Trophoblast cell (in vitro differentiated cells and primary cell): ENCODE results near the gene APPL2.
"Not testable (repeated sequence)": the region's sequence is repeated elsewhere in the genome, so short reads cannot be mapped to it uniquely, and the experiment has no call there.

Source experiments
- DNase-seq, 2 donors: peaks; one replicate each; pipeline ENCODE4 v3.0.0-alpha.2; 2016
- H2AFZ ChIP-seq: 2 replicates; pipeline ENCODE4 v1.6.1; 2013; ENCODE audit warnings: low read length, moderate library complexity, mild to moderate bottlenecking; ENCODE audit not compliant: insufficient read depth, poor library complexity
- H2AK5ac ChIP-seq: 2 replicates; pipeline ENCODE4 v1.6.1; 2013; ENCODE audit warnings: mild to moderate bottlenecking, low read length
- H2BK120ac ChIP-seq: 2 replicates; pipeline ENCODE4 v1.6.1; 2013; ENCODE audit warnings: low read length, mild to moderate bottlenecking, moderate library complexity; ENCODE audit not compliant: insufficient read depth, poor library complexity
- H2BK12ac ChIP-seq: 2 replicates; pipeline ENCODE4 v1.6.1; 2013; ENCODE audit warnings: mild to moderate bottlenecking, low read length, moderate library complexity
- H2BK5ac ChIP-seq: 2 replicates; pipeline ENCODE4 v1.6.1; 2013; ENCODE audit warnings: low read length, low read depth, moderate library complexity, mild to moderate bottlenecking; ENCODE audit not compliant: poor library complexity
- H3K14ac ChIP-seq: 2 replicates; pipeline ENCODE4 v1.6.1; 2013; ENCODE audit warnings: mild to moderate bottlenecking, low read length
- H3K18ac ChIP-seq: 2 replicates; pipeline ENCODE4 v1.6.1; 2013; ENCODE audit warnings: mild to moderate bottlenecking, low read length
- H3K23ac ChIP-seq: 2 replicates; pipeline ENCODE4 v1.6.1; 2013; ENCODE audit warnings: low read length
- H3K27ac ChIP-seq: 2 replicates; pipeline ENCODE4 v1.5.1; 2013; ENCODE audit warnings: low read depth, mild to moderate bottlenecking, inconsistent platforms, low read length, moderate library complexity
- H3K27me3 ChIP-seq: 2 replicates; pipeline ENCODE4 v1.6.1; 2013; ENCODE audit warnings: inconsistent platforms, mild to moderate bottlenecking, low read length, moderate library complexity; ENCODE audit not compliant: insufficient read depth
- H3K36me3 ChIP-seq, 2 experiments: 1 replicate in 1 of 2; 2 replicates in 1 of 2; pipeline ENCODE4 v1.6.1; 2013; ENCODE audit warnings: low read length in 2 of 2, mild to moderate bottlenecking in 2 of 2, moderate library complexity in 1 of 2; ENCODE audit not compliant: insufficient read depth in 2 of 2, control insufficient read depth in 1 of 2
- H3K4ac ChIP-seq: 2 replicates; pipeline ENCODE4 v1.6.1; 2013; ENCODE audit warnings: low read depth, mild to moderate bottlenecking, low read length, moderate library complexity
- H3K4me1 ChIP-seq, 2 experiments: 1 replicate in 1 of 2; 2 replicates in 1 of 2; pipeline ENCODE4 v1.6.1; 2013; ENCODE audit warnings: low read length in 2 of 2, mild to moderate bottlenecking in 2 of 2, moderate library complexity in 1 of 2; ENCODE audit not compliant: insufficient read depth in 2 of 2, control insufficient read depth in 1 of 2
- H3K4me2 ChIP-seq: 2 replicates; pipeline ENCODE4 v1.6.1; 2013; ENCODE audit warnings: inconsistent platforms, mild to moderate bottlenecking, low read length, moderate library complexity
- H3K4me3 ChIP-seq: 2 replicates; pipeline ENCODE4 v1.5.1; 2013; ENCODE audit warnings: mild to moderate bottlenecking, low read depth, low read length, inconsistent platforms
- H3K79me1 ChIP-seq: one replicate; pipeline ENCODE4 v1.6.1; 2013; ENCODE audit warnings: low read length
- H3K79me2 ChIP-seq: 2 replicates; pipeline ENCODE4 v1.6.1; 2013; ENCODE audit warnings: low read length, mild to moderate bottlenecking; ENCODE audit not compliant: control insufficient read depth, insufficient read depth, poor library complexity
- H3K9ac ChIP-seq: 2 replicates; pipeline ENCODE4 v1.6.1; 2013; ENCODE audit warnings: mild to moderate bottlenecking, low read length
- H3K9me3 ChIP-seq: 2 replicates; pipeline ENCODE4 v1.6.1; 2013; ENCODE audit warnings: low read depth, mild to moderate bottlenecking, control low read depth, inconsistent platforms, low read length; ENCODE audit not compliant: insufficient read depth
- H4K12ac ChIP-seq: 2 replicates; pipeline ENCODE4 v1.6.1; 2013; ENCODE audit warnings: low read depth, mild to moderate bottlenecking, low read length, moderate library complexity
- H4K8ac ChIP-seq: 2 replicates; pipeline ENCODE4 v1.6.1; 2013; ENCODE audit warnings: low read depth, mild to moderate bottlenecking, low read length, moderate library complexity
- H4K91ac ChIP-seq: one replicate; pipeline ENCODE4 v1.6.1; 2013; ENCODE audit warnings: low read depth, mild to moderate bottlenecking, low read length, moderate library complexity
- WGBS: extraction: QIAGEN DNeasy Blood & Tissue Kit; methylation state at CpG from one replicate; pipeline ENCODE4 v1.1.7; 2013; ENCODE audit warnings: missing lambda C conversion rate; ENCODE audit not compliant: insufficient read length, insufficient coverage; ENCODE audit errors: extremely low coverage; 5-methylcytosine and 5-hydroxymethylcytosine counted together

Gene APPL2

DNA sequence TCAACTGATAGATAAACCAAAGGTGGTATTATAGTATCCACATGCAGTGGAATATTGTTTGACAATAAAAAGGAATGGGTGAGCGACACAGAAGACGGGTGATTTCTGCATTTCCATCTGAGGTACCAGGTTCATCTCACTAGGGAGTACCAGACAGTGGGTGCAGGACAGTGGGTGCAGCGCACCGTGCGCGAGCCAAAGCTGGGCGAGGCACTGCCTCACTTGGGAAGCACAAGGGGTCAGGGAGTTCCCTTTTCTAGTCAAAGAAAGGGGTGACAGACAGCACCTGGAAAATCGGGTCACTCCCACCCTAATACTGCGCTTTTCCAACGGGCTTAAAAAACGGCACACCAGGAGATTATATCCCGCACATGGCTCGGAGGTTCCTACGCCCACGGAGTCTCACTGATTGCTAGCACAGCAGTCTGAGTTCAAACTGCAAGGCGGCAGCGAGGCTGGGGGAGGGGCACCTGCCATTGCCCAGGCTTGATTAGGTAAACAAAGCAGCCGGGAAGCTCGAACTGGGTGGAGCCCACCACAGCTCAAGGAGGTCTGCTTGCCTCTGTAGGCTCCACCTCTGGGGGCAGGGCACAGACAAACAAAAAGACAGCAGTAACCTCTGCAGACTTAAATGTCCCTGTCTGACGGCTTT lies 9.9 kb upstream of the APPL2 start:
- not testable (repeated sequence) for H2BK120ac ChIP-seq, H4K8ac ChIP-seq, DNase-seq, H3K4ac ChIP-seq, H3K36me3 ChIP-seq, H4K12ac ChIP-seq, H3K18ac ChIP-seq, H2AK5ac ChIP-seq, H3K23ac ChIP-seq, H3K9me3 ChIP-seq, H3K27ac ChIP-seq, H2BK12ac ChIP-seq, H3K4me2 ChIP-seq, H3K79me1 ChIP-seq, H3K14ac ChIP-seq, H3K4me1 ChIP-seq, H2BK5ac ChIP-seq, H3K9ac ChIP-seq, H3K79me2 ChIP-seq, H2AFZ ChIP-seq, H4K91ac ChIP-seq, H3K4me3 ChIP-seq, H3K27me3 ChIP-seq
- WGBS, result no CpG with 5 or more reads among the region's 20 CpGs

DNA sequence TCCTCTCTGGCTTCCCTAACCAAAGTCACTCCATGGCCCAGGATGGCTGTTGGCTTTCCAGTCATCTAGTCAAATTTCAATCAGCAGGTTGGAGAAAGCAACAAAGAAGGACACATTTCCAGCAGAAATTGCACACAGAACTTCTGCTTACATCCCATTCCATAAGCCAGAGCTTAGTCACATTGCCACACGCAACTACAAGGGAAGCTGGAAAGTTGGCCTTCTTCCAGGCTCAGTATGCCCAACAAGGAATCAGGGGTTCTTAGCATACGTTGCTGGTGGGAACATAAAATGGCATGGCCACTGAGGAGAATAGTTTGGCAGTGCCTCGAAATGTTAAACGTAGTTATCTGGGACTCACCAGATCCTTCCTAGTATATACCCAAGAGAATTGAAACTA lies 9.3 kb upstream of the APPL2 start:
- Histone ChIP-seq H3K36me3 (no peaks in the 10 kb centered on the region), H4K8ac (no peak overlapping the region)
- no CpG with 5 or more reads among the region's 4 CpGs for WGBS

DNA sequence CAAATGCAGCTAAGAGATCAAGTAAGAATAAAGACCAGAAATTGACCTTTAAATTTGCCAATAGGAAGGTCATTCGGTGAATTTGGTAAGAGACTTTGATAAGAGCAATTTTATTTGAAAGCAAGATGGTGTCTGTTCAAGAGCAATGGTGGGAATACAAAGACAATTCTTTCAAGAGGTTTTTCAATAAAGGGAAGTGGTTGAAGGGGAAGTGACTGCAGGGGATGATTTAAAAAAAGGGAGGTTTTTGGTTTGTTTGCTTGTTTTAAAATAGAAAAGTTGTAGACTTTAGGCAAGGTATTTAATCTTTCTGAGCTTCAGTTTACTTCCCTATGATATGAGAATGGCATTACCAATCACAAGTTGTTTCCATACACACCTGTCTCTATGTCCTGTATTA lies 4.3 kb upstream of the APPL2 start:
- Histone ChIP-seq H3K9ac (no peak overlapping the region), H3K27ac (no peak overlapping the region)
- WGBS, result no CpG with 5 or more reads among the region's 1 CpG

More for the DNA sequence above, 9.3 kb upstream of the APPL2 start:
- Histone ChIP-seq H2AFZ (no peak overlapping the region), H3K79me1 (no peaks in the 10 kb centered on the region), H2BK120ac (no peak overlapping the region), H3K27me3 (no peaks in the 10 kb centered on the region), H3K14ac (no peak overlapping the region), H3K18ac (no peak overlapping the region), H3K4ac (no peak overlapping the region), H3K79me2 (no peaks in the 10 kb centered on the region), H2BK12ac (no peak overlapping the region), H3K27ac (no peak overlapping the region), H3K9ac (no peak overlapping the region), H3K9me3 (no peaks in the 10 kb centered on the region), H3K4me3 (no peak overlapping the region), H2AK5ac (no peak overlapping the region), H2BK5ac (no peak overlapping the region), H3K4me2 (no peak overlapping the region), H4K12ac (no peak overlapping the region), H4K91ac (no peak overlapping the region), H3K23ac (no peak overlapping the region), H3K4me1 (no peaks in the 10 kb centered on the region)
- no peak for DNase-seq

DNA sequence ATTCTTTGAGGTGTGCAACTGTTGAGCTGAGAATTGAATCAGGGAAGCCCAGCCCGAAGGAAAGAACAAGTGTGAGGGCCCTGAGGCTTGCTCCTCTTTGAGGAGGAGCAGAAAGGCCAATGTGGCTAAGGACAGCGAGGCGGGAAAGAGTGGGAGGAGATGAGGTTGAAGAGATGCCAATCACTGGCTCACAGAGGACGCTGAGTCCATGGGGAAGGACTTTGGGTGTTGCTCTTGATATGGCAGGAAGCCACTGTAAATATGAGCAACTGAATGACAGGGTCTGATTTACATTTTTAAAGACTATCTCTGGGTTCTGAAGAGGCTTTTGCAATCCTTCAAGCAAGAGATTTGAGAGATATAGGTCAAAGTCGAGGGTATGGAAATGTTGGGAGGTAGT lies 3.3 kb upstream of the APPL2 start:
- H3K4me2 ChIP-seq, result no peak overlapping the region
- no peaks in the 10 kb centered on the region for H3K27me3 ChIP-seq
- H3K36me3 ChIP-seq, result no peaks in the 10 kb centered on the region
- H3K4me1 ChIP-seq, result no peaks in the 10 kb centered on the region
- no peaks in the 10 kb centered on the region for H3K9me3 ChIP-seq
- no peak overlapping the region for H3K14ac ChIP-seq
- H3K4me3 ChIP-seq, result no peak overlapping the region
- H2AFZ ChIP-seq, result no peak overlapping the region
- no peak overlapping the region for H2BK5ac ChIP-seq
- H2BK120ac ChIP-seq, result no peak overlapping the region
- H2AK5ac ChIP-seq, result no peak overlapping the region
- no CpG with 5 or more reads among the region's 5 CpGs for WGBS
- H3K27ac ChIP-seq, result no peak overlapping the region
- DNase-seq, result no peak
- H3K23ac ChIP-seq, result no peak overlapping the region
- H2BK12ac ChIP-seq, result no peak overlapping the region
- H4K91ac ChIP-seq, result no peak overlapping the region
- no peak overlapping the region for H4K12ac ChIP-seq
- no peak overlapping the region for H4K8ac ChIP-seq
- H3K9ac ChIP-seq, result no peak overlapping the region
- peaks cover 2% of the 10 kb centered on the region for H3K79me2 ChIP-seq
- H3K18ac ChIP-seq, result no peak overlapping the region
- no peak overlapping the region for H3K4ac ChIP-seq
- H3K79me1 ChIP-seq, result peaks cover 7% of the 10 kb centered on the region

More for the DNA sequence above, 4.3 kb upstream of the APPL2 start:
- DNase-seq, result no peak
- no peak overlapping the region for H4K12ac ChIP-seq
- no peak overlapping the region for H2BK120ac ChIP-seq
- no peak overlapping the region for H3K4me2 ChIP-seq
- H3K4me3 ChIP-seq, result no peak overlapping the region
- H3K4ac ChIP-seq, result no peak overlapping the region
- H3K23ac ChIP-seq, result no peak overlapping the region
- peaks cover 7% of the 10 kb centered on the region for H3K79me1 ChIP-seq
- H2AFZ ChIP-seq, result no peak overlapping the region
- H4K8ac ChIP-seq, result no peak overlapping the region
- no peaks in the 10 kb centered on the region for H3K4me1 ChIP-seq
- H2BK12ac ChIP-seq, result no peak overlapping the region
- H4K91ac ChIP-seq, result no peak overlapping the region
- no peak overlapping the region for H3K18ac ChIP-seq
- no peak overlapping the region for H2AK5ac ChIP-seq
- H3K14ac ChIP-seq, result no peak overlapping the region
- H3K9me3 ChIP-seq, result no peaks in the 10 kb centered on the region
- H2BK5ac ChIP-seq, result no peak overlapping the region
- H3K79me2 ChIP-seq, result peaks cover 2% of the 10 kb centered on the region
- no peaks in the 10 kb centered on the region for H3K27me3 ChIP-seq
- H3K36me3 ChIP-seq, result no peaks in the 10 kb centered on the region
